ACHN (cell line): Measurements from ENCODE around the gene FBXL13.
"Not testable (repeated sequence)": the region's sequence is repeated elsewhere in the genome, so short reads cannot be mapped to it uniquely, and the experiment has no call there.

Source experiments
- DNase-seq: peaks from one replicate; pipeline ENCODE4 v3.0.0-alpha.2; 2015
- in situ Hi-C: cut with HindIII; loops from 2 replicates; pipeline ENCODE4 v1.10.0; 2017; ENCODE audit warnings: low sequenced_read_pairs, low pct_ligation_motif_present, low pct_unique_long_range_greater_than_20kb

Gene FBXL13

DNA sequence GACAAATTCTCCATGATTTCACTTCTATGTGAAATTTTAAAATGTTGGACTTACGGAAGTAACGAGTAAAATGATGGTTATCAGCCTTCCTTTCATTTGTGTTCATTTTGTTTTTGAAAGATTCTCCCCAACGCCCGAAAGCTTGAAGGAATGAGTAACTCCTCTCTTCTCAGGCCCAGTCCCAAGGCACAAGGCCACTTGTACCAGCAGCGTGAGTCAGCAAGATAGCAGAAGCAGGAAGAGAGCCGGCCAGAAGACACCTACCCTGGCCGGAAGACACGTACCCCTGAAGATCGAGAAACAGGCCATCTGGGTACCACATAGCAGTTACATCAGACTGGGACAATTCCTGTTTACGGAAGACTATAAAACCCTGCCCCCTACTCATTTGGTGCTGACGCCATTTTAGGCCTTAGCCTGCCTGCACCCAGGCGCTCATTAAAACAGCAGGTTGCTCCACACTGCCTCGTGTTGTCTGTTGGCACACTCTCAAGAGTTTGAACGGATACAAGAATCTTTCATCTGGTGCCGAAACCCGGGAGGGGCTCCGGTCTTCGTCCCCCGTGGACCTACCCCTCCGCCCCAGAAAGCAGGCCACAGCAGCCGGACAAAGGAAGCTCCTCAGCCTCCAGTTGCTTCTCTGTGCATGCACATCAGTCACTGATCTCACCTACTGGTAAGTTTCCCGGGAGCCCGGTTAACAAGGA lies 101.3 kb downstream of the FBXL13 start:
- no peak for DNase-seq

DNA sequence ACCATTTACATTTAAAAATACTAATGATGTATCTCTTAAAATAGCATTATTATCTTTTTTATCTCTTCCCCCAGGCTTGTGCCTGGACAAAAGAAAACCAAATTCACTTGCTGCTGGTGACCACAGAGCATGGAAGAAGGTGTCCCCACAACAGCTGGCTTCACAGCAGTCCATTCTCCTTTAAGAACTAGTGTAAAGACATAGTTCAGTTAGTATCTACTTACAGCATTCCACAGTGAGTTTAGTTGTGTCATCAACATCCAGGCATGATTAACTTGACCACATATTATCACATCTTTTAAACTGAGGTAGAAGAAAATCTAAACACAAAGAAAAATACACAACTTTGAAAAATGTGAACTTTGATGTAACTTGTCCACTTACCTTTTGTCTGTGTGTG lies 106.8 kb downstream of the FBXL13 start:
- no peak for DNase-seq
- in situ Hi-C loops, result no loop called here

More for the DNA sequence above, 101.3 kb downstream of the FBXL13 start:
- in situ Hi-C loops, result no loop called here

DNA sequence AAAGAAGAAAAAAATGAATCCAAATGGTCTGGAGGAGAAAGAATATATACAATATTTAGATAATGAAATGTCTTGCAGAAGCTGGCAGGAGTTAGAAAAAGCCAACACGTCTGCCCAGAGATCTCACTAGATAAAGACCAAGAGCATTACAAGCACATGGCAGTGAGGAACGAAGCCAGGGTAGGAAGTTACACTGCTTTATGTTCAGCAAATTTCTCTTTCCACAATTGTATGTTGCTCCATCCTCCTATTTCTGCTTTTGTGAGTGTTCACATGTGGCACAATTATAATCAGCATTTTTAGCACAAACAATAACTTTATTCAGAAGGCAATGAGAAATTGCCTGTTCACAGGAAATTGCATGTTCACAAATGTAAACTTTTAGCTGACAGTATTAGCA lies 108.1 kb downstream of the FBXL13 start:
- in situ Hi-C loops, result no loop called here
- DNase-seq, result no peak

DNA sequence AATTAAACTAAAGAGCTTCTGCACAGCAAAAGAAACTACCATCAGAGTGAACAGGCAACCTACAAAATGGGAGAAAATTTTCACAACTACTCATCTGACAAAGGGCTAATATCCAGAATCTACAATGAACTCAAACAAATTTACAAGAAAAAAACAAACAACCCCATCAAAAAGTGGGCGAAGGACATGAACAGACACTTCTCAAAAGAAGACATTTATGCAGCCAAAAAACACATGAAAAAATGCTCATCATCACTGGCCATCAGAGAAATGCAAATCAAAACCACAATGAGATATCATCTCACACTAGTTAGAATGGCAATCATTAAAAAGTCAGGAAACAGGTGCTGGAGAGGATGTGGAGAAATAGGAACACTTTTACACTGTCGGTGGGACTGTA lies 112.6 kb downstream of the FBXL13 start:
- in situ Hi-C loops, DNase-seq: not testable (repeated sequence)

DNA sequence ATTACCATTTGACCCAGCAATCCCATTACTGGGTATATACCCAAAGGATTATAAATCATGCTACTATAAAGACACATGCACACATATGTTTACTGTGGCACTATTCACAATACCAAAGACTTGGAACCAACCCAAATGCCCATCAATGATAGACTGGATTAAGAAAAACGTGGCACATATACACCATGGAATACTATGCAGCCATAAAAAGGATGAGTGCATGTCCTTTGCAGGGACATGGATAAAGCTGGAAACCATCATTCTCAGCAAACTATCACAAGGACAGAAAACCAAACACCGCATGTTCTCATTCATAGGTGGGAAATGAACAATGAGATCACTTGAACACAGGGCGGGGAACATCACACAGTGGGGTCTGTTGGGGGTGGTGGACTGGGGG lies 116.6 kb downstream of the FBXL13 start:
- in situ Hi-C loops, DNase-seq: not testable (repeated sequence)

DNA sequence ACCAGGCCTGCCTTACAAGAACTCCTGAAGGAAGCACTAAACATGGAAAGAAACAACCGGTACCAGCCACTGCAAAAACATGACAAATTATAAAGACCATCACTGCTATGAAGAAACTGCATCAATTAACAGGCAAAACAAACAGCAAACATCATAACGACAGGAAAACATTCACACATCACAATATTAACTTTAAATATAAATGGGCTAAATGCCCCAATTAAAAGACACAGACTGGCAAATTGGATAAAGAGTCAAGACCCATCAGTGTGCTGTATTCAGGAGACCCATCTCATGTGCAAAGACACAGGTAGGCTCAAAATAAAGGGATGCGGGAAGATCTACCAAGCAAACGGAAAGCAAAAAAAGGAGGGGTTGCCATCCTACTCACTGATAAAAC lies 120.2 kb downstream of the FBXL13 start:
- in situ Hi-C loops, DNase-seq: not testable (repeated sequence)

DNA sequence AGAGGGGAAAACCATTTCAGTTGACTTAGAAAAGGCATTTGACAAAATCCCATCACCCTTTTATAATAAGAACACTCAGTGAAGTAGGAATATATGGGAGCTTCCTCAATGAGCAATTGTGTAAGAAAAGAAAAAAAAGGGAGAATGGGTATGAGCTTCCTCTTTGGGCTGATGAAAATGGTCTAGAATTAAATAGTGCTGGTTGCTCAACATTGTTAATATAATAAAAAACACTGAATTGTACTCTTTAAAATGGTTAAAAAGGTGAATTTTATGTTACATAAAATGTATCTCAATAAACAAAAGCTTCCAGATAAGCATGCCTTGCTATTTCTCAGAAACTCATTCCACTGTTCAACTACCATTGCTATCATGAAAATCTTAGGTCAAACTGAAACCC lies 121.2 kb downstream of the FBXL13 start:
- in situ Hi-C loops, result no loop called here
- DNase-seq, result no peak

DNA sequence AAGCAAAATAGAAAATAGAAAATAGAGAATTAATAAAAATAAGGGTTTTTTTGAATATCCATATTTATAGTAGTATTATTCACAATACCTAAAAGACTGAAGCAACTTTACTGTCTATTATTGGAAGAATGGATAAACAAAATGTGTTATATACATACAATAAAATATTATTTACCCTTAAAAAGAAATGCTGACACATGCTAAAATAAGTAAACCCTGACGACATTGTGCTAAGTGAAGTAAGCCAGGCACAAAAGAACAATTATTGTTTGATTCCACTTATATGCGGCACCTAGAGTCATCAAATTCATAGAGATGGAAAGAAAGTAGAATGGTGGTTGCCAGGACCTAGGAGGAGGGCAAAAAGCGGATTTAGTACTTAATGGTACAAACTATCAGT lies 122.8 kb downstream of the FBXL13 start:
- DNase-seq, result no peak
- in situ Hi-C loops, result no loop called here

DNA sequence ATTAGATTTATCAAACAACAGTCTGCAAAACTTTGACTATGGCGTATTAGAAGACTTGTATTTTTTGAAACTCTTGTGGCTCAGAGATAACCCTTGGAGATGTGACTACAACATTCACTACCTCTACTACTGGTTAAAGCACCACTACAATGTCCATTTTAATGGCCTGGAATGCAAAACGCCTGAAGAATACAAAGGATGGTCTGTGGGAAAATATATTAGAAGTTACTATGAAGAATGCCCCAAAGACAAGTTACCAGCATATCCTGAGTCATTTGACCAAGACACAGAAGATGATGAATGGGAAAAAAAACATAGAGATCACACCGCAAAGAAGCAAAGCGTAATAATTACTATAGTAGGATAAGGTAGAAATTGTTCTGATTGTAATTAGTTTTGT lies 130.4 kb downstream of the FBXL13 start:
- no peak for DNase-seq
- in situ Hi-C loops, result no loop called here

DNA sequence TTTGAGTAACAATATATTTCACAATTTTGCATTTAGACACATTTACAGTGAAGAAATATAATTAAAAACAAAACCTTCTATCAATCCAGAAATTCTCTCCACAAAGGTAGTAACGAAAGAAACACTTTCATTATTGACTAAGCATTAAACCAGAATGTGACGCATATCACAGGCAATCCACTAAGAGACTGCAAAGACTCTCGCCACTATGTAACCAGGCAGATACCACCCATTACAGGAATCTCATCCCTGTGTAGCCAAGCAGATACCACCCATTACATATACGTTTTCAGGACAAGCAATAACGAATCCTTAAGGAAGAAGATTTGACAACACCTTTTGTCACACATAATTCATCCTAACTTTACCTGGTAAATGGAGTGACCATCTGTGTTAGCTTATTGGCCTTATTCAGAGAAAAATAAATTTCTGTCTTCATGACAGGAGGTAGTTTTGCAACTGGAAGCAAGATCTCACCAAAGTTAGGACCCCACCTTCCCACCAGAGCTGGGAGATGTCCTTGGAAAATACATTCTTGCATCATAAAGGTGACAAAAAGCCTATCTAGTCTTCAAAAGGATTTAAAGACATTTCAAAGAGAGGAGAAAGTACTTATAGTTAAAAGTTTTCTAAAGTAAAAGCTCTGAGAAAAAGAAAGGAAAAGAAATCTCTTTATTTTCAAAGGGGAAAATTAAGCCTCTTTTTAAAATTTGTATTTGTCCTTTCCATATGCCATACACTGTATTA lies 131.0 kb downstream of the FBXL13 start:
- no peak for DNase-seq

DNA sequence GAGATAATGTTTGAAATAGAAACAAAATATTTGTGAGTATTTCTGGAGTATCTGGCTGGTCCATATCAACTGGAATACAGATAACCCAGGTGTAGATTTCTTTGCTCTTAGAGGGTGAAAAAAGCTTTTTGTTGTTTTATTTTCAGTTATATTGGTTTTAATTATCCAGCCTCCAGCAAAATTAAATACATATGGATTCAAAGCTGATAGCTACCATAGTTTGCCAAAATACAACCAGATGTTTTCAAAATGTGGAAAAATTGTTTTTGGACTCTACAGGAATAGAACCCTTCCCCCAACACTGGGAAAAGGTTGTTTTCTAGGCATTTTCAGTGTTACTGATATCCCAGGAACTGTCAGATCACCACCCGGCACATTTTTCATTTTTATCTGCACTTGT lies 131.7 kb downstream of the FBXL13 start:
- no peak for DNase-seq
- in situ Hi-C loops, result no loop called here

More for the DNA sequence above, 131.0 kb downstream of the FBXL13 start:
- in situ Hi-C loops, result no loop called here

DNA sequence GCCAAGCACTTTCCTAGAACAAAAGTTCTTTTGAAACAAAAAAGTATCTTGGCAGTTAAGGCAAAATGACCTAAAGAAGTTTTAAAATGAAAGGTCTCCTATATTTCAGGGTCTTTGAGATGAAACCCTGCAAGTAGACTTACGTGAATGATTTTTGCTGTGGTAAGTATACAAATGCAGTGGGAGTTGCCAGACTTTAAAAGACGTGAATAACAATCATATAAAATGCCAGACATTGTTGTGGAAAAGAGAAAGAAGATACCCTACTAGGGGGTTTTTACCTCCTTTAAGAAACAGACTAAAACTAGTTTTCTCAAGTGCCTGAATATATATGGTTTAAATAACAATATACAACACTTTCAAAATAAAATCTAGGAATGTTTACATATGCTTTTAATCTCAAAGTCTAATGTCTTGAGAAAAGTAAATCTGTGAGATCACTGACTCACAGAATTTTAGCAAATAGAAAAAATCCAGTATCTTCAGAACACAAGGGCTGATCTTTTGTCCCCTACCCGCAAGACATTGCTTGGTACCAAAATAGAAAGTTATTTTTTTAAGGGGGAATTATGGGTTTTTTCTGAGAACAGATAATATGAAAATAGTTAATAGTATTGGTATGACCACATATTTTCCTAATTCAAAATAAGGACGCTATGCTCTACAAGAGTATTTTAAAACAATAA lies 132.3 kb downstream of the FBXL13 start:
- no peak for DNase-seq
- in situ Hi-C loops, result no loop called here

DNA sequence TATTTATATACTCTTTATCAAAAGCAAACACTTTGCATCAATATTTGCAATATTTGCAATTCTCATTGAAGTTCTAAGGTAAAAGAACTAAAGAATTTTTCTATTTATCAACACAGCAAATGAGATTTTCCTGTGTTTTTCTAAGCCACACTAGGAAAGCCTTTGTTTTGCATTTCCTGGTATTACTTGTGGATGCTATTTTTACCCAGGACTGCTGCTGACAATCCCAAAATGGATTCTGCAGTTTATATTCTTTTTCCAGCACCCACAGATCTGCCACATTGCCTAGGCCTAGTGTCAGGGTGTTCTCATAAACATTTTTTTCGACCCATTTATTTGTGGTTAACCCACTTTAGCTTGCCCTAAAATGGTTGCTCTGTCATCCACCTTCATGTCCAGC lies 135.9 kb downstream of the FBXL13 start:
- DNase-seq, result no peak
- in situ Hi-C loops, result no loop called here

DNA sequence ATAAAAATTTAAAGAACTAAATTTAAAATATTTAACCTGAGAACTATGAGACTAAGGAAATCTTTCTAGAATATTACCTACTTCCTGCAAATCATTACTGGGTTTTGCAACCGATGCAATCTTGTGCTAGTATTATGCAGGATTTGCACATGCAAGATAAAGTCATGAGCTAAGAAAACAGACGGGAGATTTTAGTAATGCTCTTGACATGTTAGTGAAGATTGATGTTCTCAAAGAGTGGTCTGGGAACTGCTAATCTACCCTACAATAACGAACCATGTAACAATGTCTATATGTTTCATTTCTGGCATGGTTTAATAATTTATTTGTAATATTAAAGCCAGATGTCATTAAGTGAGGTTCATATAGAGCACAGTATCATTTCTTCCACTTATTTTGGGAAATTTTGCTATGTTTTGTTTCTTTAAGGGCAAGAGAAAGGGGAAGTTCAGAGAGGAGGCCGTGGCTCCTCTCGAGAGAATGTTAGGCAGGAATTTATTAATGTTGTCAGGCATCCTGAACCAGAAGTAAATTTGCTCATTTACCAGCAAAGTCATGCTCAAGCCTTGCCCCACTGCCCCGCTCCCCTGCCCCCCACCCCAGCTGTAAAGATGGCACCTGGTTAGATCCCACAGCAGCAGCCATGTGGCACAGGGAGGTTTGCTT lies 139.0 kb downstream of the FBXL13 start:
- DNase-seq, result no peak

DNA sequence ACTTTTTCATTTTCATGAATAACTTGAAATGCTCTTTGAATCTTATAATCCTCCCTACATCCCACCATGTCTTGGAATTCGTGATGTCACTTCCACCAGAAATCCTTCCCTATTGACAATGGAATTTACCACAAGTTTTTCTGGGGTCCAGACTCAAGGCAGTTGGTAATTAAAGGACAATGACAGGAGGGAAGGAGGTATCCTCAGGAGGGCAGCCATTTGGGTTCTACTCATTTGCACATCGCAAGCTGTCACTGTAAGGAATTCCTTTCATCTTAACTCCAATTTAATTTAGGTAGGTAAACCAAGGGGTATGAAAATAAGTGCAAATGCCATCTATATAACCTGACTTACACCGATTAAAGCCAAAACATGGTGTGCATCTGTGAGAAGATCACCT lies 139.9 kb downstream of the FBXL13 start:
- in situ Hi-C loops, result no loop called here
- no peak for DNase-seq

More for the DNA sequence above, 139.0 kb downstream of the FBXL13 start:
- in situ Hi-C loops, result no loop called here

DNA sequence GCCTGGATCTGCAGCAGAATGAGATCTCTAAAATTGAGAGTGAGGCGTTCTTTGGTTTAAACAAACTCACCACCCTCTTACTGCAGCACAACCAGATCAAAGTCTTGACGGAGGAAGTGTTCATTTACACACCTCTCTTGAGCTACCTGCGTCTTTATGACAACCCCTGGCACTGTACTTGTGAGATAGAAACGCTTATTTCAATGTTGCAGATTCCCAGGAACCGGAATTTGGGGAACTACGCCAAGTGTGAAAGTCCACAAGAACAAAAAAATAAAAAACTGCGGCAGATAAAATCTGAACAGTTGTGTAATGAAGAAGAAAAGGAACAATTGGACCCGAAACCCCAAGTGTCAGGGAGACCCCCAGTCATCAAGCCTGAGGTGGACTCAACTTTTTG lies 140.4 kb downstream of the FBXL13 start:
- DNase-seq, result no peak
- in situ Hi-C loops, result no loop called here

DNA sequence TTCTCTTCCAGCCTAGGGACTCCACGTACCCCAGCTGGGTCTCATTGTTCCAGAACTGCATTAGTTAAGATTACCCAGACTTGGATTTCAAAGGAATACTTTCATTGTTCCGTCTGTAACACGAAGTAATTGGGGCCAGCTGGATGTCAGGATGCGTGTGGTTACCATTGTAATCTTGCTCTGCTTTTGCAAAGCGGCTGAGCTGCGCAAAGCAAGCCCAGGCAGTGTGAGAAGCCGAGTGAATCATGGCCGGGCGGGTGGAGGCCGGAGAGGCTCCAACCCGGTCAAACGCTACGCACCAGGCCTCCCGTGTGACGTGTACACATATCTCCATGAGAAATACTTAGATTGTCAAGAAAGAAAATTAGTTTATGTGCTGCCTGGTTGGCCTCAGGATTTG lies 140.8 kb downstream of the FBXL13 start:
- no peak for DNase-seq
- in situ Hi-C loops, result no loop called here

DNA sequence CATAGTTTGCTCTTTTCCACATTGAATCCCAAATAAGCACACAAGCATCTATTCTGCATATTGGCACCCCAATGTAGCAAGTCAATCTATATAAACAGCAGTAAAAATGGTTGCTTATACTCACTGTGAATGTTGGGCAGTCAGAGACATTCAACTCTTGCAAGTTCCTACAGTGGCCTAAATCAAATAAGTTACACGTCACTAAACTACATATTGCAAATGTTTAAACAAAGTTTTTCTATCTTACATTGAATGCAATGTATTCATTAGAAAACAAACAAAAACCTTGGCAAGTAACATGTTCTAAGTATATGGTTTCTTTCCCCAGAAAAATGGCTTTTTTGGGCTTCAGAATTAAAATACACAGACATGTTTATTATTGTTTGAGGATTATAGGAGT lies 142.8 kb downstream of the FBXL13 start:
- in situ Hi-C loops, result no loop called here

DNA sequence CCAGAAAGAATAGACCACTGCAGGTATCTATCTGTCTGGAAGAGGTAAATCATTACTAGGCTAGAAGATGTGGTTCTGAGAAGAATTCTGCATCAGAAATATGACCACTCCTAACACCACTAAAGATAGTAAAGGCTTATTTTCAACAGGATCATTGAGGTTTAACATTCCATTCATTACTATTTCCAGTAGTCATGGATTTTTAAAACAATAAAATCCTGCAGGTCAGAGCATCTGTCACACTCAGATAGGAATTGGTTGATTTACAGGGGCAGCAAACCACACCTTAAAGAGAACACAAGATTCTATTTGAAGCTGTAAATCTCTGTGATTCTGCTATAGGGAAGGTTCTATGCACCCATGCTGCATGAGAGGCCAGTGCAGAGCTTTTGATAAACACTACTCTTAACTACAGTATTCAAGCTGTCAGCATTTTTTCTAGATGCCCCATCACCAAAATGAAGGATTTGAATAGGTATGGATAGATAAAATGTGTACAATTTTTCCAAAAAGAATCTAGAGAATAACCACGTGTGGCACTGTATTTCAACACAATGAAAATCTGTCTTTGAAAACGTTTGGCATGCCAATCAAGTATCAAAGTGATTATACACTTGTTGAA lies 147.2 kb downstream of the FBXL13 start:
- peak; percentile 98 for DNase-seq
- in situ Hi-C loops, result no loop called here

More for the DNA sequence above, 142.8 kb downstream of the FBXL13 start:
- DNase-seq, result no peak
